Measurements from ENCODE around the gene TANGO2.

TANGO2 gene

GRCh38 chr22:20028855-20029549, 8.1 kb downstream of the TANGO2 start:
- Histone ChIP-seq H3K4me3 (ENCODE audit: insufficient read length, low read depth) (no peak overlapping the region), H3K36me3 (ENCODE audit: insufficient read depth, insufficient read length, low read length) (peaks cover 9% of the 10 kb centered on the region), H3K27me3 (ENCODE audit: insufficient read depth, insufficient read length) (no peaks in the 10 kb centered on the region), H3K9me3 (ENCODE audit: insufficient read depth, low read length) (no peaks in the 10 kb centered on the region), H3K9ac (ENCODE audit: insufficient read length, low read depth) (no peak overlapping the region), H3K4me1 (ENCODE audit: insufficient read depth, insufficient read length) (no peaks in the 10 kb centered on the region)
- TF ChIP-seq ZNF274 (IDR thresholded peaks at IDR 0.05; ENCODE audit: low read depth, low read length) (no peak), SUZ12 (IDR thresholded peaks at IDR 0.05; ENCODE audit: extremely low read depth, insufficient read depth, insufficient read length) (no peak), YY1 (IDR thresholded peaks at IDR 0.05; ENCODE audit: insufficient read depth, insufficient read length) (no peak)
- DNase-seq (ENCODE audit: low read depth, low spot score) = no peak

GRCh38 chr22:20029550-20030225, 8.8 kb downstream of the TANGO2 start:
- Histone ChIP-seq H3K36me3 (ENCODE audit: insufficient read depth, insufficient read length, low read length) (peaks cover 9% of the 10 kb centered on the region), H3K27me3 (ENCODE audit: insufficient read depth, insufficient read length) (no peaks in the 10 kb centered on the region), H3K4me1 (ENCODE audit: insufficient read depth, insufficient read length) (no peaks in the 10 kb centered on the region), H3K9ac (ENCODE audit: insufficient read length, low read depth) (no peak overlapping the region), H3K9me3 (ENCODE audit: insufficient read depth, low read length) (no peaks in the 10 kb centered on the region), H3K4me3 (ENCODE audit: insufficient read length, low read depth) (no peak overlapping the region)
- no peak for TF ChIP-seq ZNF274 (IDR thresholded peaks at IDR 0.05; ENCODE audit: low read depth, low read length)
- DNase-seq (ENCODE audit: low read depth, low spot score) = no peak

GRCh38 chr22:20031732-20032406, 11.0 kb downstream of the TANGO2 start:
- Histone ChIP-seq H3K36me3 (ENCODE audit: insufficient read depth, insufficient read length, low read length) (peaks cover 12% of the 10 kb centered on the region), H3K27me3 (ENCODE audit: insufficient read depth, insufficient read length) (no peaks in the 10 kb centered on the region), H3K9me3 (ENCODE audit: insufficient read depth, low read length) (no peaks in the 10 kb centered on the region), H3K9ac (ENCODE audit: insufficient read length, low read depth) (no peak overlapping the region), H3K4me3 (ENCODE audit: insufficient read length, low read depth) (no peak overlapping the region), H3K4me1 (ENCODE audit: insufficient read depth, insufficient read length) (no peaks in the 10 kb centered on the region)
- DNase-seq (ENCODE audit: low read depth, low spot score) = no peak
- no peak for TF ChIP-seq YY1 (IDR thresholded peaks at IDR 0.05; ENCODE audit: insufficient read depth, insufficient read length)

- Histone ChIP-seq H3K27me3 (ENCODE audit: insufficient read depth, insufficient read length) (no peaks in the 10 kb centered on the region), H3K4me1 (ENCODE audit: insufficient read depth, insufficient read length) (no peaks in the 10 kb centered on the region), H3K9ac (ENCODE audit: insufficient read length, low read depth) (no peak overlapping the region), H3K9me3 (ENCODE audit: insufficient read depth, low read length) (no peaks in the 10 kb centered on the region), H3K4me3 (ENCODE audit: insufficient read length, low read depth) (no peak overlapping the region), H3K36me3 (ENCODE audit: insufficient read depth, insufficient read length, low read length) (peaks cover 14% of the 10 kb centered on the region)
- TF ChIP-seq SUZ12 (IDR thresholded peaks at IDR 0.05; ENCODE audit: extremely low read depth, insufficient read depth, insufficient read length) (no peak), YY1 (IDR thresholded peaks at IDR 0.05; ENCODE audit: insufficient read depth, insufficient read length) (no peak), ZNF274 (IDR thresholded peaks at IDR 0.05; ENCODE audit: low read depth, low read length) (no peak)
- DNase-seq (ENCODE audit: low read depth, low spot score) = no peak
These were observed 11.6 kb downstream of the TANGO2 start for GRCh38 chr22:20032407-20032991.

DNA sequence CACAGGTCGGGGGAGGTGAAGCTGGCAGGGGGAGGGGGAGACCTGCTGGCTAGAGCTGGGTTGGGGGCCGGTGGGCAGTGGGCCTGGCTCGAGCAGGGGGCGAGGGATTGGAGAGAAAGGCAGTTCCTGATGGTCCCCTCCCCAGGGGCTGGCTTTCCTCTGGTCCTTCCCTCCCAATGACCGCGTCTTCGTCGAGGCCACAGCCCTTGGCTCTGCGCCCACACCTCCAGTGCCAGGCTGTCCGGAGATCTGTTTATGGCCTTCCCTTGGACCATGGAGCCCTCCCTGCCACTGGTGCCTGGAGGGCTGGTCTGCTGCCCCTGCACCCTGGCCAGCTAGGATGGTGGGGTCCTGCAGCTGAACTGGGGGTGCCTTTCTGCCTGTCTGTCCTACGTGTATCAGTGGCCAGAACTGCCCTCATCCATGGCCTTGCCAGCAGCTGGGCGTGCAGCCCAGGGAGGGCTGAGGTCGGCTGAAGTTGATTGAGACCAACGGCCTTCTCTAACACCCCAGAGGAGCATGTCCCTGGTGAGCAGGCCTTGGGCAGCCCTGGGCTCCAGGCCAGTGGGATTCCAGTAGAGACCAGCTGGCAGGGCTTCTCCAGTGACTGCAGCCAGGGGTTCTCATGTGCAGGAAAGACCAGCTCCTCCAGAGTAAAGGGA, 12.3 kb downstream of the TANGO2 start:
- peaks cover 14% of the 10 kb centered on the region for H3K36me3 ChIP-seq (ENCODE audit: insufficient read depth, insufficient read length, low read length)
- H3K4me1 ChIP-seq (ENCODE audit: insufficient read depth, insufficient read length) = no peaks in the 10 kb centered on the region
- TF ChIP-seq YY1 (IDR thresholded peaks at IDR 0.05; ENCODE audit: insufficient read depth, insufficient read length) (no peak), SUZ12 (IDR thresholded peaks at IDR 0.05; ENCODE audit: extremely low read depth, insufficient read depth, insufficient read length) (no peak), ZNF274 (IDR thresholded peaks at IDR 0.05; ENCODE audit: low read depth, low read length) (no peak)
- no peak overlapping the region for H3K9ac ChIP-seq (ENCODE audit: insufficient read length, low read depth)
- no peak overlapping the region for H3K4me3 ChIP-seq (ENCODE audit: insufficient read length, low read depth)
- no peaks in the 10 kb centered on the region for H3K9me3 ChIP-seq (ENCODE audit: insufficient read depth, low read length)
- no peaks in the 10 kb centered on the region for H3K27me3 ChIP-seq (ENCODE audit: insufficient read depth, insufficient read length)
- no peak for DNase-seq (ENCODE audit: low read depth, low spot score)

DNA sequence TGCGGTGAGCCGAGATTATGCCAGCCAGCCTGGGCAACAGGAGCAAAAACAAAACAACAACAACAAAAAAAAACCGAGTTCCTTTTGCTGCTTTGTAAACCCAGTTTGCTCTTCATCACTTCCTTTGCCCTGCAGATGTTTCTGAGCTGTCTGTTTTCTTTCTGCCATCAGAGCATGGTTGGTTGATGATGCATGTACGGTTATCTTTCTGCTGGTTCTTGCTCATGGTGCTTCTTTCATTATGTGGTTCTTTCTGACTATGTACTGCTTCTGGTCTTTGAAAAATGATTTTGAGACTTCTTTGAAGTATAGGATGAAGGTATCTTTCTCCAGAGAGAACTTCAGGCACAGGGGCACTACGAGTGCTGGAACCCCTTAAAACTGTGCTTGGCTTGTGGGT, 13.2 kb downstream of the TANGO2 start:
- Histone ChIP-seq H3K4me3 (ENCODE audit: insufficient read length, low read depth) (no peak overlapping the region), H3K27me3 (ENCODE audit: insufficient read depth, insufficient read length) (no peaks in the 10 kb centered on the region), H3K9ac (ENCODE audit: insufficient read length, low read depth) (no peak overlapping the region), H3K9me3 (ENCODE audit: insufficient read depth, low read length) (no peaks in the 10 kb centered on the region), H3K4me1 (ENCODE audit: insufficient read depth, insufficient read length) (peaks cover 4% of the 10 kb centered on the region), H3K36me3 (ENCODE audit: insufficient read depth, insufficient read length, low read length) (peaks cover 14% of the 10 kb centered on the region)
- TF ChIP-seq SUZ12 (IDR thresholded peaks at IDR 0.05; ENCODE audit: extremely low read depth, insufficient read depth, insufficient read length) = no peak
- TF ChIP-seq YY1 (IDR thresholded peaks at IDR 0.05; ENCODE audit: insufficient read depth, insufficient read length) = no peak
- no peak for TF ChIP-seq ZNF274 (IDR thresholded peaks at IDR 0.05; ENCODE audit: low read depth, low read length)
- no peak for DNase-seq (ENCODE audit: low read depth, low spot score)
